Pulmonary artery endothelial cell (primary cell): ENCODE results near the gene CIDEC. TPM values are rescaled to one million over a fixed set of nuclear protein-coding genes. Genes with fewer than 3 reads are reported as not detected.

Experiments used
- DNase-seq: peaks from one replicate; pipeline ENCODE4 v3.0.0-alpha.2; 2011; ENCODE audit warnings: low read depth, low spot score
- total RNA-seq: library from RNA; depleted of rRNA; stranded (reverse); fragments of >200 nt; gene quantifications from 2 replicates; pipeline ENCODE4 v1.2.3, GENCODE V29; 2014

The CIDEC gene
- total RNA-seq, 1 donor from 2014 or later = not detected

DNA sequence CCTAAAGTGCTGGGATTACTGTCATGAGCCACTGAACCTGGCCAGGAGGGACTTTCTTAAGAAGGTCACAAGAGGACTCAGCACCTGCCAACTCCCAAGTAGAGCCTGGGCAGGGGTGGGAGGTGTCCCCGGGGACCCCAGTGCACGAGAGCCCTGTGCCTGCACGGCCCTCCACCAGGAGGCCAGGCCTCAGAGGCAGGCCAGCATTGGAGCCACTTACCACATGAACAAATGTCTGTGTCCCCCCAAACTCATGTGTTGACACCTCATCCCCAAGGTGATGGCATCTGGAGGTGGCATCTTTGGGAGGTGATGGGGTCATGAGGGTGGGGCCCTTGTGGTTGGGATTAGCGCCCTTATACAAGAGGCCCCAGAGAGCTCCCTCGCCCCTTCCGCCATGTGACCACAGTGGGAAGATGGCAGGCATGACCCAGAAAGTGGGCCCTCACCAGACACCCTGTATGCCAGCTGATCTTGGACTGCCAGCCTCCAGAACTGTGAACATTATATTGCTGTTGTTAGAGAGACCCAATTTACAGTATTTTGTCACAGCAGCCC is 33.0 kb downstream of the CIDEC start:
- no peak for DNase-seq

GRCh38 chr3:9846231-9846630 is 33.8 kb downstream of the CIDEC start:
- no peak for DNase-seq

DNA sequence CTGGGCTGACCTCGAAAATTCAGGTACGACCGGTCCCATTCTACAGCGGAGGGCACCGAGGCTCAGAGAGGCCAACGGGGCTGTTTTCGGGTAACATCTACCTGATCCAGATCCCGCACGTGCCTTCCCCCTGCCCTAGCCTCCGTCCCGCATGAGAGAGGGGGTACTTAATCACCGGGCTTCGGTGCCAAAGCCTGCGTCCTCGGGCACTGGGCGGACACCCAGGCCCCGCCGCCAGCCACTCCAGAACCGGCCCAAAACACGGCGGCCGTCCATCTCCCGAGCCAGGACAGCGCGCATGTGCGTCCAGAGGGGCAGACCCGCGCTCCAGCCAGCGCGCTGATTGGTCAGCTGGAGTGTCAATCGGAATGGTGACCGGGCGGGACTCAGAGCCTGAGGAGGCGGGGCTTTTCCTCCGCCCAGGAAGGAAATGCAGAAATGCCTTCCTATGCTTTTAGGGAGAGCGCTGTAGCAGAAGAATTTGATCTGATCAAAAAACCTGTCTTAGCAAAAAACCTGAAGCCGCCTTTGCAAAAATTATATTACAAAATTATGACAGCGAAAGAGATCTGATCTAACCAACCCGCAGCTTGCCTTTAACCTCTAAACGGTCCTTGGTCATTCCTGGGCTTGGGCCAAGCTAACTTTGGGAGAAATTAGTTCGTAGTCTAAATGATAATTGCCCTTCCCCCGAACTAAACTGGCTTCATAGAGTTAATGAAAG is 36.2 kb downstream of the CIDEC start, which contains the start of gene RPUSD3:
Gene RPUSD3 (minus strand): TSS at position 294 of the 724 bp plus-strand sequence. CDS start 18 bp downstream, at position 276.
- peak; percentile 78 for DNase-seq

- DNase-seq = no peak
These were observed 39.0 kb downstream of the CIDEC start for GRCh38 chr3:9841015-9841414.

DNA sequence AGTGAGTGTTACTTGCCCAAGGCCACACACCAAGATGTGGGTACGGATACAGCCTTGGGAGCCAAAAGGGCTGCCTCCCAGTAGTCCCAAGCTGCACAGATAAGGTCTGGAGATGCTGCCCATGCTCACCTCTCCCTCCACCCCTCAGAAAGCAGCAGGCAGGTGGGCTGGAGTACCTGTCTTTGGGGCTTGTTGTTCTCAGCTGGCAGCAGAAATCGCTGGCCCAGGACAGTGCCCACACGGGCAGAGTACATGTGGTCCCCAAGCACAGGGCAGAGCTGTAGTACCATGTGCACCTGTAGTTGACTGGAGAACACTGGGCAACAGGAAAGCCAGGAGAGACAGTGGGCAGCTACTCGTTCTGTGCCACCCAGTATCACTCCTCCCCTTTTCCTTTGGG is 41.2 kb downstream of the CIDEC start:
- no peak for DNase-seq

DNA sequence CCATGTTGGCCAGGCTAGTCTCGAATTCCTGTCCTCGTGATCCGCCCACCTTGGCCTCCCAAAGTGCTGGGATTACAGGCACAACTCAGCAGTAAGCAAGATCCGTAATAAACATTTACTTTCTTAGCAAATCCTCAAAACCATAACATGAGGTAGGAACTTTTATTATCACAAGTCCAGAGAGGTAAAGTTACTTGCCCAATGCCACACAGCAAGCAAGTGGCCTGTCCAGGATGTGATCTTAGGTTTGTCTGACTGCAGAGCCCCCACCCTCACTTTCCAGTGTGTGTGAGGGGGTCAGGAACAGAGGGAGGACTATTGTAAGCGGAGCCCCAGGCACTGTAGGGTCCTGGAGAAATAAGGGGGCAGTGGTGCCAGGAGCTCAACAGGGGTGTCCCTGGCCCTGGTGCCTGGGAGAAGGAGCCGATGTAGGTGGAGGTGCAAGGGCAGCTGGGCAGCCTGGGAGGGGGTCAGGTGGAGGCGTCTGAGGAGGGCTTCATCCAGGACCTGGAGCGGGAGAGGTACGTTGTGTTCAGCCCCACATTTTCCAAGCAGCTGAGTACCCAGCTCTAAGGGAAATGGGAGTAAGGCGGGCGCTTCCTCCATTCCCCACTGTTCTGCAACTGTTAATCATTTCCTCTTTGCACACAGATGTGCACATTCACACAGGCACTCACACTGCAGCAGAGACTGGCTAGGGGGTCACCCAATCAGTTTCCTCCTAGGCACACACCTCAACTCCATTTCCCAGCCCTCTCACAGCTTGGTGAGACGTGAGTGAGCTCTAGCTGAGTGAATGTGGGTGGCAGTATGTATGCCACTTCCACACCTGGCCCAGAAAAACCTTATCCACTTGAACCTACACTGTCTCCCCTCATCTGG is 42.1 kb downstream of the CIDEC start:
- peak; percentile 67 for DNase-seq

GRCh38 chr3:9834520-9835380 is 45.3 kb downstream of the CIDEC start:
- no peak for DNase-seq

- no peak for DNase-seq
These were observed 47.0 kb downstream of the CIDEC start for GRCh38 chr3:9833078-9833477.

DNA sequence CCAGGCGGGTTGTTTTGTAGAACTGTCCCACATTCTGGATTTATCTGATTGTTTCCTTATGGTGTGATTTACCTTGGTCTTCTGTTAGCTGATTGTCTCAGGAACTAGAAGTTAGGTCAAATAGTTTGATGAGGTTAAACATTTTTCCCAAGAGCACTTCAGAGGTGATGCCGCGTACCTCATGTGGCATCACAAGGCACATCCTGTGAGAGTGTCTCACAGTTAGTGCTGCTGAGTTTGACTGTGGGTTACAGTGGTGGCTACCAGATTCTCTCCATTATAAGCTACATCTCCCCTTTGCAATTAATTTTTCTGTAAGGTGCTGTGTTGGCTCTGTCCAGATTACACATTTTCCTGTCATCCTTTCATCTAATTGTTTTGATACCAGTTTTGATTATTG is 48.8 kb downstream of the CIDEC start:
- DNase-seq = no peak

GRCh38 chr3:9828801-9829755 is 51.0 kb downstream of the CIDEC start:
- DNase-seq = no peak

- no peak for DNase-seq
These were observed 53.1 kb downstream of the CIDEC start for GRCh38 chr3:9826815-9827573.

DNA sequence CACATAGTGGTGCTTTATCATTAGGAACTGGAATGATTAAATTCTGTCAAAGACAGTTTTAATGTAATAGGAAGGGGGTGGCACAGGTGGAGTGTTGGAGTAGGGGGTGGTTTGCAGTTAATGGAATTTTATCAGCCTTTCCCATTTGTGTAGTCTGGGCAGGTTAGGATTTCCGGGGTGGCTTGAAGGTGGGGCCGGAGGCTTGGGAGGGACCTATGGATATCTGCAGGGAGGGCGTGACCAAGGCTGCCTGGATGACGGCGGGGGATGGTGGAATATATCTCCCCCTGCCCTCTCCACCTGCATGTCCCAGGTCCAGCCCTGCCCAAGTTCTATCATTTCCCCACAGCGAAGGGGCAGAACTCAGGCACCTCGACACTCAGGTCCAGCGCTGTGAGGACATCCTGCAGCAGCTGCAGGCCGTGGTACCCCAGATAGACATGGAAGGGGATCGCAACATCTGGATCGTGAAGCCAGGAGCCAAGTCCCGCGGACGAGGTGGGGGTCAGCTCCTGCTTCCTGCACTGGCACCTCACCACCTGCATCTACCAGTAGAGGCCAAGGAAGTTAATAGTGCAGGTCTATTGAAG is 54.5 kb downstream of the CIDEC start:
- DNase-seq = no peak

- DNase-seq = no peak
These were observed 59.1 kb downstream of the CIDEC start for GRCh38 chr3:9820946-9821345.

DNA sequence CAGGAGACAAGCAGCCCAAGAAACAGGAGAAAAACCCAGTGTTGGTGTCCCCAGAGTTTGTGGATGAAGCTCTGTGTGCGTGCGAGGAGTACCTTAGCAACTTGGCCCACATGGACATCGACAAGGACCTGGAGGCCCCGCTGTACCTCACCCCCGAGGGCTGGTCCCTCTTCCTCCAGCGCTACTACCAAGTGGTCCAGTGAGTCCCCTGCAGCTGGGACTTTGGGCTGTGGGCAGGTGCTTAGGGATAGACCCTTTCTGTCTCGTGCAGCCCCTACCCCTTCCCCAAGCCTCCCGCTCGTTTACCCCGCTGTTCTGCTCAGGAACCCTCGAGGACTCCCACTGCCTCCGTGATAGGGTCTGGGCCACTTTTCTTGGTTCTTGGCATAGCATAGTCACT is 59.5 kb downstream of the CIDEC start:
- no peak for DNase-seq

DNA sequence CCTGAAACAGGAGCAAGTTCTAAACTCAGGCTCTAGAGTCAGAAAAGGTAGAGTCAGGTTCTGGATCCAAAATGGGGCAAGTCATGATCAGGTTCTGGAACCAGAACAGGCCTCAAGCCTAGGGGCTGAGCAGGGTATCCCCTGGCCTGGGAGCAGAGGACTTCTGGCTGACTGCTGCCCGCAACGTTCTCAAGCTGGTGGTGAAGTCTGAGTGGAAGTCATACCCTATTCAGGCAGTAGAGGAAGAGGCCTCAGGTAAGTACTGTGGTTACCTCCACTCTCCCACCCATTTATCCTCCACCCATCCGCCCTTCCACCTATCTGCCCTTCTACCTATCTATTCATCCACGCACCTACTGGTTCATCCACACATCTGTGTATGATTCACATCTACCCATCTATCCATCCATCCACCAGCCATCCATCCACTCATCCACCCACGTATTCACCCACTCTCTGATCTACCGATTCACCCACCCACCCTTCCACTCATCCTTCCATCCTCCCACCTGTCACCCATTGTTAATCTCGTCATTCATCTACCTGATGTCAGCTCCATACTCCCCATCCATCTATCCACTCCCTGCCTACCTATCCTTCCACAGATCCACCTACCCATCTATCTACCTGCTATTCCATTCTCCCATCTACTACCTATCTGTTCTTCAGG is 61.3 kb downstream of the CIDEC start:
- no peak for DNase-seq

DNA sequence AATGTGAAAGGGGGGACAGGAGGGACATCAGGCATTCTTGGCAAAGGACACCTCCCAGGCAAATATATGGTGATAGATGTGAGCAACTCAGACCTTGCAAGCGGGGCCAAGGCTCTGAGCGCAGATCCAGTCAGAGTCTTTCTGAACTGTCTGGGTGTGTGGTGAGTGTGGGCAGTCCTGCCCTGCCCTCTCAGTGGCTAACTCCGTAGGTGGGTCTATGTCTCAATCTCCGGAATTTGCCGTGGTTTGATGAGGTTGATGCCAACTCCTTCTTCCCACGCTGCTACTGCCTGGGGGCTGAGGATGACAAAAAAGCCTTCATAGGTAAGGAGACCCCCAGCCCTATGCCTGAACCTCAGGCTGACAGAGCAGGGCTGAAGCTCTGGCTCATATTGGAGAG is 62.6 kb downstream of the CIDEC start:
- DNase-seq = no peak
